C4-2B (cell line): Measurements from ENCODE around the gene CELF3.
A peak's percentile ranks its signal among the peaks of the same experiment; 100 is the strongest.

ENCODE experiments used
- H3K27ac ChIP-seq: fragments of 450-650 bp; 2 replicates; pipeline ENCODE4 v1.5.1; 2017
- ZFX ChIP-seq: fragments of 450-650 bp; IDR thresholded peaks from 2 replicates; pipeline ENCODE4 v1.6.1; 2017
- TF ChIP-seq, protein P1 (sequence below): fragments of 450-650 bp; conservative IDR thresholded peaks from 2 replicates; pipeline ENCODE4 v1.5.1; 2017; ENCODE audit warnings: mild to moderate bottlenecking

The CELF3 gene

GRCh38 chr1:151705146-151705545 lies 11.5 kb downstream of the CELF3 start:
- TF ChIP-seq, protein P1, sequence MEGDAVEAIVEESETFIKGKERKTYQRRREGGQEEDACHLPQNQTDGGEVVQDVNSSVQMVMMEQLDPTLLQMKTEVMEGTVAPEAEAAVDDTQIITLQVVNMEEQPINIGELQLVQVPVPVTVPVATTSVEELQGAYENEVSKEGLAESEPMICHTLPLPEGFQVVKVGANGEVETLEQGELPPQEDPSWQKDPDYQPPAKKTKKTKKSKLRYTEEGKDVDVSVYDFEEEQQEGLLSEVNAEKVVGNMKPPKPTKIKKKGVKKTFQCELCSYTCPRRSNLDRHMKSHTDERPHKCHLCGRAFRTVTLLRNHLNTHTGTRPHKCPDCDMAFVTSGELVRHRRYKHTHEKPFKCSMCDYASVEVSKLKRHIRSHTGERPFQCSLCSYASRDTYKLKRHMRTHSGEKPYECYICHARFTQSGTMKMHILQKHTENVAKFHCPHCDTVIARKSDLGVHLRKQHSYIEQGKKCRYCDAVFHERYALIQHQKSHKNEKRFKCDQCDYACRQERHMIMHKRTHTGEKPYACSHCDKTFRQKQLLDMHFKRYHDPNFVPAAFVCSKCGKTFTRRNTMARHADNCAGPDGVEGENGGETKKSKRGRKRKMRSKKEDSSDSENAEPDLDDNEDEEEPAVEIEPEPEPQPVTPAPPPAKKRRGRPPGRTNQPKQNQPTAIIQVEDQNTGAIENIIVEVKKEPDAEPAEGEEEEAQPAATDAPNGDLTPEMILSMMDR, result no peak
- TF ChIP-seq ZFX, result no peak
- H3K27ac ChIP-seq, result no peak overlapping the region

GRCh38 chr1:151704246-151704645 lies 12.4 kb downstream of the CELF3 start:
- TF ChIP-seq ZFX, result no peak
- TF ChIP-seq, protein P1, result no peak
- H3K27ac ChIP-seq, result no peak overlapping the region

DNA sequence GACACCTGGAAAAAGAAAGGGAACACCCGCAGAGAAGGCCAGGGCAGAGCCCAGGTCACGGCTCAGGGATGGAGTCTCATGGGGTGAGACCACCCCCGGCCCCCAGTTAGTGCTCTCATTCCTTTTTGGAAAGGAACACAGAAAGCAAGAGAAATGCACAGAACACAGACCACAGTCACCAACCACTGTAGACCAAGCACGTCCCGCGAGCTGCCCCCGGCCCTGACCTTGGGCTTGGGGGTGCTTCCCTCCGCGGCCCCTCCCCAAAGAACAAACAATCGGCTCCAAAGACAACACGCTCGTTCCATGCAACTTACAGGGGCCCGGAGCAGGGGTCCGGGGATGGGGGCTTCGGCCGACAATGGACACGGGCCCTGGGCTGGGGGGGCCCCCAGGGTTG lies 12.8 kb downstream of the CELF3 start:
- H3K27ac ChIP-seq, result no peak overlapping the region

DNA sequence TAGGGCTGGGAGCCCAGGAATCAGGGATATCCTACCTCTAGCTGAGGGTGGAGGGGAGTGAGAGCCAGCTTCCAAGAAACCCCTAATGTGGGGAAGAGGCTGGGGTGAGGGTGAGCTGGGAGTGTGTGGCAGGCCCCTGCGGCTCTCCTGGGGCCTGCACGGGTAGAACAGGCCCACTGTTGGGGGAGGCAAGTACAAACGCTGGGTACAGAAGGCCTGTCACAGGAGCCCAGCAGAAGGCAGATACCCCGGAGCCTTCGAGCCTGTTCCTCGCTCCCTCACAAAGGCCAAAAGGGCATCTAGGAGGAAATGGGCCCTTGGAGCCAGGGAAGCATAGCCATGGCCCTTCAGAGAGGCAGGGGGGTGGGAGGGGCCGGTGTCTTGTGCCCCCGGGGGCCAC lies 13.7 kb downstream of the CELF3 start:
- H3K27ac ChIP-seq, result no peak overlapping the region
- TF ChIP-seq, protein P1, result no peak
- TF ChIP-seq ZFX, result no peak

More for the DNA sequence above, 12.8 kb downstream of the CELF3 start:
- TF ChIP-seq, protein P1, result no peak
- TF ChIP-seq ZFX, result no peak

DNA sequence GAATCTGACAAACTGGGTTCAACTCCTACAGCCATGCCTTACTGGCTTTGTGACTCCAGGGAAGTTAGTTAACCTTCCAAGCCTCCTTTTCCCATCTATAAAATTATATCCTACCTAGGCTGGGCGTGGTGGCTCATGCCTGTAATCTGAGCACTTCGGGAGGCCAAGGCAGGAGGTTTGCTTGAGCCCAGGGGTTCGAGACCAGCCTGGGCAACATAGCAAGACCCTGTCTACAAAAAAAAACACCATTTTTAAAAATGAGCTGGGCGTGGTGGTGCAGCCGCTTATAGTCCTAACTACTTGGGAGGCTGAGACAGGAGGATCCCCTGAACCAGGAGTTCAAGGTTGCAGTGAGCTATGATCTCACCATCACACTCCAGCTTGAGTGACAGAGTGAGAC lies 15.1 kb downstream of the CELF3 start:
- no peak overlapping the region for H3K27ac ChIP-seq
- TF ChIP-seq, protein P1, result no peak
- no peak for TF ChIP-seq ZFX

- no peak for TF ChIP-seq ZFX
- TF ChIP-seq, protein P1, result peak; percentile 87
- no peak overlapping the region for H3K27ac ChIP-seq
These were observed 23.4 kb downstream of the CELF3 start for GRCh38 chr1:151693057-151693651.

DNA sequence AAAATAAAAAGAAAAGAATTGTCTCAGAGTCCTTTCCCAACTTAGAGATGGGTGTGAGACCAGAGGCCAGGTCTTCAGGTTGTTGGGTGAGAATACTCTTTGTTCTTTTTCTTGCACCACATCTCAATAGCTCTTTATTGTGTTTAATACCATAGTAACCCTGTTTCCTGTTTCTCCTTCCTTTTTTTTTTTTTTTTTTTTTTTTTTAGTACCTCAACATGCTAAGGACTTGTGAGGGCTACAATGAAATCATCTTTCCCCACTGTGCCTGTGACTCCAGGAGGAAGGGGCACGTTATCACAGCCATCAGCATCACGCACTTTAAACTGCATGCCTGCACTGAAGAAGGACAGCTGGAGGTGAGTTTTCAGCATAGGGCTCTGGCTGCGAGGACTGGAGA lies 24.4 kb downstream of the CELF3 start:
- no peak overlapping the region for H3K27ac ChIP-seq

More for the DNA sequence above, 24.4 kb downstream of the CELF3 start:
- TF ChIP-seq ZFX, result no peak
- TF ChIP-seq, protein P1, result no peak
